ENCODE data around the gene TRABD2B.

GRCh38 chr1:48030211-48030610, 33.0 kb upstream of the TRABD2B start:
- TF ChIP-seq CTCF (IDR thresholded peaks at IDR 0.05 in 4 of 5, conservative IDR thresholded peaks at IDR 0.05 in 1 of 5) = no peak
- TF ChIP-seq POLR2A (IDR thresholded peaks at IDR 0.05) = no peak
